Neural cell (in vitro differentiated cells): ENCODE results near the gene IGFBPL1. TPM values are rescaled to one million over a fixed set of nuclear protein-coding genes. Genes with fewer than 3 reads are reported as not detected.

Source experiments
- H2AFZ ChIP-seq: fragments of 200-600, 300-800 bp; sonication (generic), shearing (Covaris generic); 2 replicates; pipeline ENCODE4 v1.6.0; 2014; ENCODE audit warnings: low read depth, mild to moderate bottlenecking, antibody characterized with exemption, low read length, moderate library complexity
- H3F3A ChIP-seq: fragments of 200-600 bp; shearing (Covaris generic); 2 replicates; pipeline ENCODE4 v1.6.1; 2016; ENCODE audit warnings: mild to moderate bottlenecking, moderate library complexity, mixed read lengths, antibody characterized with exemption, low read length; ENCODE audit not compliant: insufficient read depth, poor library complexity, severe bottlenecking
- H3K27ac ChIP-seq: fragments of 200-600, 300-800 bp; sonication (generic), shearing (Covaris generic); 2 replicates; pipeline ENCODE4 v1.5.1; 2014; ENCODE audit warnings: mild to moderate bottlenecking, low read length, moderate library complexity
- H3K27me3 ChIP-seq: fragments of 300-800, 200-600 bp; sonication (generic), shearing (Covaris generic); 2 replicates; pipeline ENCODE4 v1.6.0; 2014; ENCODE audit warnings: mild to moderate bottlenecking, low read depth, low read length, moderate library complexity; ENCODE audit not compliant: insufficient read depth
- H3K36me3 ChIP-seq: fragments of 300-800, 200-600 bp; sonication (generic), shearing (Covaris generic); 2 replicates; pipeline ENCODE4 v1.5.1; 2014; ENCODE audit warnings: mild to moderate bottlenecking, antibody characterized with exemption, low read length, moderate library complexity; ENCODE audit not compliant: insufficient read depth
- H3K4me2 ChIP-seq: fragments of 300-800, 200-600 bp; sonication (generic), shearing (Covaris generic); 2 replicates; pipeline ENCODE4 v1.6.0; 2014; ENCODE audit warnings: mild to moderate bottlenecking, low read length
- H3K4me3 ChIP-seq: fragments of 300-800, 200-600 bp; sonication (generic), shearing (Covaris generic); 2 replicates; pipeline ENCODE4 v1.5.1; 2014; ENCODE audit warnings: mild to moderate bottlenecking, low read length, moderate library complexity
- H3K79me2 ChIP-seq: fragments of 200-600 bp; shearing (Covaris generic); replicated peaks from 2 replicates; pipeline ENCODE4 v1.6.0; 2014; ENCODE audit warnings: mild to moderate bottlenecking, low read length, moderate library complexity; ENCODE audit not compliant: insufficient read depth
- H3K9ac ChIP-seq: fragments of 300-800, 200-600 bp; sonication (generic), shearing (Covaris generic); 2 replicates; pipeline ENCODE4 v1.6.1; 2016; ENCODE audit warnings: mild to moderate bottlenecking, low read length, mixed read lengths
- H3K9me2 ChIP-seq: fragments of 200-600 bp; shearing (Covaris generic); 2 replicates; pipeline ENCODE4 v1.6.1; 2016; ENCODE audit warnings: mild to moderate bottlenecking, low read length, mixed read lengths; ENCODE audit not compliant: insufficient read depth
- H3K9me3 ChIP-seq: fragments of 200-600, 300-800 bp; sonication (generic), shearing (Covaris generic); 2 replicates; pipeline ENCODE4 v1.6.1; 2016; ENCODE audit warnings: mild to moderate bottlenecking, mixed run types, low read length, moderate library complexity, mixed read lengths
- H4K20me1 ChIP-seq: fragments of 200-600 bp; shearing (Covaris generic); 2 replicates; pipeline ENCODE4 v1.6.1; 2016; ENCODE audit warnings: mild to moderate bottlenecking, mixed run types; ENCODE audit not compliant: insufficient read depth
- CTCF ChIP-seq: fragments of 450-650 bp; IDR thresholded peaks from 2 replicates; pipeline ENCODE4 v1.5.1; 2014; ENCODE audit warnings: antibody characterized with exemption, mild to moderate bottlenecking, moderate library complexity; ENCODE audit not compliant: poor library complexity, severe bottlenecking
- EP300 ChIP-seq: fragments of 450-650 bp; conservative IDR thresholded peaks from 2 replicates; pipeline ENCODE4 v1.6.1; 2014; ENCODE audit warnings: antibody characterized with exemption, mild to moderate bottlenecking, moderate library complexity; ENCODE audit not compliant: poor library complexity, severe bottlenecking
- EZH2 ChIP-seq: fragments of 200-600, 300-800 bp; shearing (Covaris generic), sonication (generic); IDR thresholded peaks from 2 replicates; pipeline ENCODE4 v1.6.1; 2014; ENCODE audit warnings: antibody characterized with exemption, low read length, borderline replicate concordance, mild to moderate bottlenecking; ENCODE audit not compliant: insufficient read depth, poor library complexity, severe bottlenecking
- MXI1 ChIP-seq: fragments of 450-650 bp; conservative IDR thresholded peaks from 2 replicates; pipeline ENCODE4 v1.6.1; 2014; ENCODE audit warnings: antibody characterized with exemption, mild to moderate bottlenecking; ENCODE audit not compliant: poor library complexity, severe bottlenecking
- POLR2AphosphoS5 ChIP-seq: IDR thresholded peaks from 2 replicates; pipeline ENCODE4 v1.6.1; 2012
- RAD21 ChIP-seq: fragments of 450-650 bp; conservative IDR thresholded peaks from 2 replicates; pipeline ENCODE4 v1.6.1; 2014; ENCODE audit warnings: antibody characterized with exemption, mild to moderate bottlenecking, moderate library complexity
- SMC3 ChIP-seq: fragments of 450-650 bp; conservative IDR thresholded peaks from 2 replicates; pipeline ENCODE4 v1.6.1; 2014; ENCODE audit warnings: antibody characterized with exemption, mild to moderate bottlenecking, moderate library complexity; ENCODE audit not compliant: poor library complexity
- TAF1 ChIP-seq: IDR thresholded peaks from 2 replicates; pipeline ENCODE4 v1.6.1; 2012; ENCODE audit warnings: low read depth
- polyA plus RNA-seq: library from polyadenylated mRNA; depleted of rRNA; stranded (reverse); fragments of >200 nt; gene quantifications from 2 replicates; pipeline ENCODE4 v1.2.3, GENCODE V29; 2014
- TF ChIP-seq, protein P1 (sequence below): IDR thresholded peaks from 2 replicates; pipeline ENCODE4 v1.6.1; 2012; ENCODE audit warnings: borderline replicate concordance

The IGFBPL1 gene
- polyA plus RNA-seq, 1 donor from 2014 or later, result 372 TPM

DNA sequence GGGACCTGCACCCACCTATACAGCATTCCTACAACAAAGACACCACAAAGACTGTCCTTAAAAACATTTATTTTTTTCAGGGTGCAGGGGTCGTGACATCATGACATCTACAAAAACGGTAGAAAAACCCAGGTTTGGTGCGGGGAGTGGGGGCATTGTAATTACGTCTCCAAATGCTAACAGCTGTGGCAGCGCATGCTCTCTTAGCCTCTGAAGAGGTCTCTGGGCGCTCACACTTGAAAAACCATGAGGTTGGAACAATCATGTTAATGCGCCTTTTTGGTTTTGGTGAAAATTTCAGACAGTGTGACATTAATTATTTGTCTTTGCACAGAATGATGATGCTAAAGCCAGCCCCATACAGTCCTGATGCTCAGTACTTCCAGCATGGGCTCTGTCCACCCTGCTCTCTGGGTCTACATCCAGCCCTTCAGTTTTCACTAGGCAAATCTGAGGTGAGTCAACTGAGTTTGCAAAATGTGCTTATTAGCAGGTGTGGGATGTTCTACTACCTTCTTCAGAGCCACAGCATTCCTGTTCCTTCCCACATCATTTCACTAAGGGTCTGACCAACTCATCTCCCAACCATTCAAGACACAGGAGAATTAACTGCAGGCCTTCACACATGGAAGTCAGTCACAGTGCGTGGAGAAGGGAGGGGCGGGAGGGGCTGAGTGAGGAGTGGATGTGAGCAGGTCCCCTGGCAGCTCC, 17.6 kb downstream of the IGFBPL1 start:
- H2AFZ ChIP-seq, result no peak overlapping the region
- H3K36me3 ChIP-seq, result no peaks in the 10 kb centered on the region
- H3K9ac ChIP-seq, result no peak overlapping the region
- no peaks in the 10 kb centered on the region for H3K9me3 ChIP-seq
- no peak overlapping the region for H3K4me2 ChIP-seq
- H4K20me1 ChIP-seq, result no peaks in the 10 kb centered on the region
- no peaks in the 10 kb centered on the region for H3K9me2 ChIP-seq
- no peak overlapping the region for H3K4me3 ChIP-seq
- no peaks in the 10 kb centered on the region for H3K27me3 ChIP-seq
- H3K79me2 ChIP-seq, result no peaks in the 10 kb centered on the region
- H3K27ac ChIP-seq, result no peak overlapping the region
- TF ChIP-seq SMC3, result no peak
- no peak for TF ChIP-seq EP300
- no peak for TF ChIP-seq TAF1
- TF ChIP-seq, protein P1, sequence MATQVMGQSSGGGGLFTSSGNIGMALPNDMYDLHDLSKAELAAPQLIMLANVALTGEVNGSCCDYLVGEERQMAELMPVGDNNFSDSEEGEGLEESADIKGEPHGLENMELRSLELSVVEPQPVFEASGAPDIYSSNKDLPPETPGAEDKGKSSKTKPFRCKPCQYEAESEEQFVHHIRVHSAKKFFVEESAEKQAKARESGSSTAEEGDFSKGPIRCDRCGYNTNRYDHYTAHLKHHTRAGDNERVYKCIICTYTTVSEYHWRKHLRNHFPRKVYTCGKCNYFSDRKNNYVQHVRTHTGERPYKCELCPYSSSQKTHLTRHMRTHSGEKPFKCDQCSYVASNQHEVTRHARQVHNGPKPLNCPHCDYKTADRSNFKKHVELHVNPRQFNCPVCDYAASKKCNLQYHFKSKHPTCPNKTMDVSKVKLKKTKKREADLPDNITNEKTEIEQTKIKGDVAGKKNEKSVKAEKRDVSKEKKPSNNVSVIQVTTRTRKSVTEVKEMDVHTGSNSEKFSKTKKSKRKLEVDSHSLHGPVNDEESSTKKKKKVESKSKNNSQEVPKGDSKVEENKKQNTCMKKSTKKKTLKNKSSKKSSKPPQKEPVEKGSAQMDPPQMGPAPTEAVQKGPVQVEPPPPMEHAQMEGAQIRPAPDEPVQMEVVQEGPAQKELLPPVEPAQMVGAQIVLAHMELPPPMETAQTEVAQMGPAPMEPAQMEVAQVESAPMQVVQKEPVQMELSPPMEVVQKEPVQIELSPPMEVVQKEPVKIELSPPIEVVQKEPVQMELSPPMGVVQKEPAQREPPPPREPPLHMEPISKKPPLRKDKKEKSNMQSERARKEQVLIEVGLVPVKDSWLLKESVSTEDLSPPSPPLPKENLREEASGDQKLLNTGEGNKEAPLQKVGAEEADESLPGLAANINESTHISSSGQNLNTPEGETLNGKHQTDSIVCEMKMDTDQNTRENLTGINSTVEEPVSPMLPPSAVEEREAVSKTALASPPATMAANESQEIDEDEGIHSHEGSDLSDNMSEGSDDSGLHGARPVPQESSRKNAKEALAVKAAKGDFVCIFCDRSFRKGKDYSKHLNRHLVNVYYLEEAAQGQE, result no peak
- TF ChIP-seq MXI1, result no peak
- TF ChIP-seq RAD21, result no peak
- no peak for TF ChIP-seq CTCF
- no peak for TF ChIP-seq POLR2AphosphoS5
- TF ChIP-seq EZH2, result no peak
- H3F3A ChIP-seq, result no peaks in the 10 kb centered on the region

GRCh38 chr9:38405785-38406184, 18.5 kb downstream of the IGFBPL1 start:
- no peaks in the 10 kb centered on the region for H3K9me2 ChIP-seq
- TF ChIP-seq, protein P1, result no peak
- no peak for TF ChIP-seq MXI1
- no peak for TF ChIP-seq SMC3
- no peak for TF ChIP-seq TAF1
- no peak for TF ChIP-seq EP300
- TF ChIP-seq EZH2, result no peak
- TF ChIP-seq RAD21, result no peak
- no peak for TF ChIP-seq CTCF
- TF ChIP-seq POLR2AphosphoS5, result no peak

More at GRCh38 chr9:38405785-38406184, 18.5 kb downstream of the IGFBPL1 start:
- Histone ChIP-seq H3K9me3 (no peaks in the 10 kb centered on the region), H3K9ac (no peak overlapping the region), H3K27me3 (no peaks in the 10 kb centered on the region), H3K4me3 (no peak overlapping the region), H3K27ac (no peak overlapping the region), H3K4me2 (no peak overlapping the region), H4K20me1 (no peaks in the 10 kb centered on the region), H3K79me2 (no peaks in the 10 kb centered on the region), H3F3A (no peaks in the 10 kb centered on the region), H2AFZ (no peak overlapping the region), H3K36me3 (no peaks in the 10 kb centered on the region)
